CD4-positive, alpha-beta T cell (primary cell): ENCODE measurements around the gene HM13. TPM values are rescaled to one million over a fixed set of nuclear protein-coding genes. Genes with fewer than 3 reads are reported as not detected.
A peak's percentile ranks its signal among the peaks of the same experiment; 100 is the strongest.
"Not testable (repeated sequence)": the region's sequence is repeated elsewhere in the genome, so short reads cannot be mapped to it uniquely, and the experiment has no call there.

ENCODE experiments used
- ATAC-seq: fragments of 200-7000 bp; cut with Tn5 transposase; one replicate; pipeline ENCODE4 v1.10.0; 2022; ENCODE audit warnings: mild to moderate bottlenecking; ENCODE audit not compliant: poor library complexity
- CTCF ChIA-PET: fragments of 350-600 bp; sonication (Branson Sonifier 250); formaldehyde crosslinking; loops from one replicate; lab custom pipeline; 2021; ENCODE audit warnings: antibody characterized with exemption, inconsistent platforms; lab: Charles Lee
- POLR2A ChIA-PET: fragments of 350-600 bp; sonication (Branson Sonifier 250); formaldehyde crosslinking; loops from one replicate; lab custom pipeline; 2021; ENCODE audit warnings: antibody characterized with exemption, inconsistent platforms; lab: Charles Lee
- DNase-seq, 14 experiments: peaks; one replicate each; pipeline ENCODE4 v3.0.0-alpha.2; 2013 to 2020; ENCODE audit warnings: mixed read lengths in 2 of 14
- H3K27ac ChIP-seq, 2 donors: one replicate each; pipeline versions ENCODE4 v1.5.1 to v1.7.0; 2013; ENCODE audit warnings: low read length in 2 of 2, low read depth in 1 of 2, mild to moderate bottlenecking in 1 of 2
- H3K27me3 ChIP-seq, 2 experiments: 1 replicate in 1 of 2; 2 replicates in 1 of 2; pipeline versions ENCODE4 v1.6.1 to v1.7.0; 2013; ENCODE audit warnings: low read length in 2 of 2, control low read depth in 1 of 2, mild to moderate bottlenecking in 1 of 2, moderate library complexity in 1 of 2; ENCODE audit not compliant: insufficient read depth in 2 of 2, control insufficient read depth in 1 of 2
- H3K36me3 ChIP-seq: one replicate; pipeline ENCODE4 v1.6.1; 2013; ENCODE audit warnings: low read length, control low read depth; ENCODE audit not compliant: insufficient read depth
- H3K4me1 ChIP-seq: one replicate; pipeline ENCODE4 v1.6.1; 2013; ENCODE audit warnings: low read length, control low read depth; ENCODE audit not compliant: insufficient read depth
- H3K4me3 ChIP-seq: one replicate; pipeline ENCODE4 v1.5.1; 2013; ENCODE audit warnings: mild to moderate bottlenecking, low read length, moderate library complexity
- H3K9me3 ChIP-seq, 2 experiments: 1 replicate in 1 of 2; 2 replicates in 1 of 2; pipeline versions ENCODE4 v1.6.1 to v1.7.0; 2013; ENCODE audit warnings: low read length in 2 of 2, mild to moderate bottlenecking in 2 of 2, control low read depth in 1 of 2, moderate library complexity in 1 of 2; ENCODE audit not compliant: control insufficient read depth in 1 of 2, insufficient read depth in 1 of 2
- H3K27ac Mint-ChIP-seq: one replicate; pipeline ENCODE4 v1.8.0; 2020; ENCODE audit warnings: mixed read lengths
- H3K27me3 Mint-ChIP-seq: one replicate; pipeline ENCODE4 v1.8.0; 2021; ENCODE audit warnings: mixed read lengths
- H3K36me3 Mint-ChIP-seq: one replicate; pipeline ENCODE4 v1.8.0; 2021; ENCODE audit warnings: low read depth, mixed read lengths
- H3K4me1 Mint-ChIP-seq: one replicate; pipeline ENCODE4 v1.8.0; 2021; ENCODE audit warnings: low read depth, mixed read lengths
- H3K4me3 Mint-ChIP-seq: one replicate; pipeline ENCODE4 v1.8.0; 2020; ENCODE audit warnings: mild to moderate bottlenecking, mixed read lengths
- H3K9me3 Mint-ChIP-seq: one replicate; pipeline ENCODE4 v1.8.0; 2020; ENCODE audit warnings: mixed read lengths
- CTCF ChIP-seq: fragments of 200-600 bp; IDR thresholded peaks from one replicate; pipeline ENCODE4 v1.8.0; 2022; ENCODE audit warnings: antibody characterized with exemption, mild to moderate bottlenecking
- intact Hi-C, 2 experiments: fragments of 100-400 bp; cut with DNase I in 1 of 2; cut with micrococcal nuclease in 1 of 2; formaldehyde crosslinking; loops; one replicate each; pipeline versions ENCODE4 v1.15.1 to v1.9.0; 2023 to 2025; cut with DNase I, micrococcal nuclease
- polyA plus RNA-seq, 2 donors: library from polyadenylated mRNA; unstranded; fragments of 120-200 nt; gene quantifications; one replicate each; pipeline ENCODE4 v1.2.1, GENCODE V29; 2013
- total RNA-seq, 174 experiments: library from RNA in 2 of 174; stranded (reverse) in 2 of 174; gene quantifications; one replicate each; pipeline ENCODE4 v1.2.3 and lab custom pipeline; 2021 to 2026

Gene HM13
- 100 to 1,000 TPM in 1 of 2 experiments, 10 to 100 TPM in 1; 97.8 to 113 TPM for total RNA-seq
- polyA plus RNA-seq (2013, experiment 1 of 2): 75.2 TPM
- 83.1 TPM for polyA plus RNA-seq (2013, experiment 2 of 2)
- 52.9 to 182 (median 76.9) reads per million in 172 experiments for total RNA-seq (lab: John Stamatoyannopoulos, UW)

DNA sequence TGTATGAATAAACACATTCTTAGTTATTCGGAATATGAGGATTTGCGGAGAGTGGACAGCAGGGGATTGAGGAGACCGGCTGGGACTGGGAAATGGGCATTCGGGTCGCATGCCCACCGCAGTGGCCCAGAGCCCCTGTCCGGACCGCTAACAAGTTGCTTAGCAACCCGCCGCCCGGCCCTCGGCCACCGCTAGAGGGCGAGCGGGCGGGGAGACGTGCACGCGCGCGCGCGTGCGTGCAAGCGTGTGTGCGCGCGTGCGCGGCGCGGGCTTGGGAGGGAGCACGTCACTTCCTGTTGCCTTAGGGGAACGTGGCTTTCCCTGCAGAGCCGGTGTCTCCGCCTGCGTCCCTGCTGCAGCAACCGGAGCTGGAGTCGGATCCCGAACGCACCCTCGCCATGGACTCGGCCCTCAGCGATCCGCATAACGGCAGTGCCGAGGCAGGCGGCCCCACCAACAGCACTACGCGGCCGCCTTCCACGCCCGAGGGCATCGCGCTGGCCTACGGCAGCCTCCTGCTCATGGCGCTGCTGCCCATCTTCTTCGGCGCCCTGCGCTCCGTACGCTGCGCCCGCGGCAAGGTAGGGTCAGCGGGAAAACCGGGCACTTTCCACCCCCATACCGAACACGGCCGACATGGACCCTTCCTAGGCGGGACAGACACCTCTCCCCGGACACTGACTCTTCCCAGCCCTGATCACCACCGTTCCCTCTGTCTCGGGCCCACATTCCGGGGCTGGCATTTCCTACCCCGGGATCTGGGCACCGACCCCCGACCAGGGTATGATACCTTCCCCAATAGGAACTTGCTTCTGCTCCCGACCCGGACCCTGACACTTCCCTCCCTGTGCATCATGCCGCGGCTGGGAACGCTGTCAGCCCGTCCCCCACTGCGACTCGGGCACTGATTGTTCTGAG is at the start of gene HM13:
TSS of gene HM13 (plus strand) at position 289 of the 918 bp plus-strand sequence. CDS start at position 399, 110 bp downstream.
- Histone ChIP-seq H3K4me3 (peak within 1 kb of the TSS; percentile 99), H3K36me3 (peaks cover 5% of the 10 kb centered on the region), H3K27ac (peak within 1 kb of the TSS; percentile 37 to 69), H3K4me1 (peaks cover 46% of the 10 kb centered on the region), H3K9me3 (no peaks in the 10 kb centered on the region), H3K27me3 (no peaks in the 10 kb centered on the region)
- peaks cover 7% of the 10 kb centered on the region for H3K4me1 Mint-ChIP-seq
- TF ChIP-seq CTCF: peak; percentile 95
- no peak within 1 kb of the TSS for H3K27ac Mint-ChIP-seq
- H3K4me3 Mint-ChIP-seq: no peak within 1 kb of the TSS
- H3K27me3 Mint-ChIP-seq: no peaks in the 10 kb centered on the region
- H3K9me3 Mint-ChIP-seq: no peaks in the 10 kb centered on the region
- H3K36me3 Mint-ChIP-seq: peaks cover 7% of the 10 kb centered on the region
- DNase-seq: peak; percentile 81 to 96 (median 86)
- intact Hi-C loops: loop anchor here in 1 of 2 experiments (2.0 to 5.0 kb wide), 3 partner anchors 33 to 210 kb away; a partner anchor contains a TSS
- ChIA-PET POLR2A (interaction anchor here (1.4 kb wide), 1 partner anchor 58 kb away, joined by 4 read pairs; no protein-coding TSS in a partner anchor), CTCF (interaction anchor here (0.7 to 4.8 kb wide), 6 partner anchors 12 to 209 kb away, joined by 3 to 30 read pairs (median 4); partner anchors contain the start of gene ID1)
- ATAC-seq: peak; percentile 82

DNA sequence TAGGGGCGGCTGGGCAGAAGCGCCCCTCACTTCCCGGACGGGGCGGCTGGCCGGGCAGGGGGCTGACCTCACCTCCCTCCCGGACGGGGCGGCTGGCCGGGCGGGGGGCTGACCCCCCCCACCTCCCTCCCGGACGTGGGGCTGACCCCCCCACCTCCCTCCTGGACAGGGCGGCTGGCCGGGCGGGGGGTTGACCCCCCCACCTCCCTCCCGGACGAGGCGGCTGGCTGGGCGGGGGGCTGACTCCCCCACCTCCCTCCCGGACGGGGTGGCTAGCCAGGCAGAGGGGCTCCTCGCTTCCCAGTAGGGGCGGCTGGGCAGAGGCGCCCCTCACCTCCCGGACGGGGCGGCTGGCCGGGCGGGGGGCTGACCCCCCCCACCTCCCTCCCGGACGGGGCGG is 43.3 kb upstream of the HM13 start:
- H3K4me3 Mint-ChIP-seq, H3K27ac Mint-ChIP-seq, H3K36me3 ChIP-seq, CTCF ChIA-PET, H3K4me3 ChIP-seq, ATAC-seq, H3K4me1 ChIP-seq, POLR2A ChIA-PET, H3K4me1 Mint-ChIP-seq, H3K9me3 Mint-ChIP-seq, DNase-seq, H3K36me3 Mint-ChIP-seq, H3K27ac ChIP-seq, intact Hi-C loops: not testable (repeated sequence)
- peaks cover 35% of the 10 kb centered on the region for H3K27me3 Mint-ChIP-seq
- peaks cover 18 to 19% of the 10 kb centered on the region in 2 experiments for H3K27me3 ChIP-seq
- H3K9me3 ChIP-seq: peaks cover 0 to 12% of the 10 kb centered on the region in 2 experiments

DNA sequence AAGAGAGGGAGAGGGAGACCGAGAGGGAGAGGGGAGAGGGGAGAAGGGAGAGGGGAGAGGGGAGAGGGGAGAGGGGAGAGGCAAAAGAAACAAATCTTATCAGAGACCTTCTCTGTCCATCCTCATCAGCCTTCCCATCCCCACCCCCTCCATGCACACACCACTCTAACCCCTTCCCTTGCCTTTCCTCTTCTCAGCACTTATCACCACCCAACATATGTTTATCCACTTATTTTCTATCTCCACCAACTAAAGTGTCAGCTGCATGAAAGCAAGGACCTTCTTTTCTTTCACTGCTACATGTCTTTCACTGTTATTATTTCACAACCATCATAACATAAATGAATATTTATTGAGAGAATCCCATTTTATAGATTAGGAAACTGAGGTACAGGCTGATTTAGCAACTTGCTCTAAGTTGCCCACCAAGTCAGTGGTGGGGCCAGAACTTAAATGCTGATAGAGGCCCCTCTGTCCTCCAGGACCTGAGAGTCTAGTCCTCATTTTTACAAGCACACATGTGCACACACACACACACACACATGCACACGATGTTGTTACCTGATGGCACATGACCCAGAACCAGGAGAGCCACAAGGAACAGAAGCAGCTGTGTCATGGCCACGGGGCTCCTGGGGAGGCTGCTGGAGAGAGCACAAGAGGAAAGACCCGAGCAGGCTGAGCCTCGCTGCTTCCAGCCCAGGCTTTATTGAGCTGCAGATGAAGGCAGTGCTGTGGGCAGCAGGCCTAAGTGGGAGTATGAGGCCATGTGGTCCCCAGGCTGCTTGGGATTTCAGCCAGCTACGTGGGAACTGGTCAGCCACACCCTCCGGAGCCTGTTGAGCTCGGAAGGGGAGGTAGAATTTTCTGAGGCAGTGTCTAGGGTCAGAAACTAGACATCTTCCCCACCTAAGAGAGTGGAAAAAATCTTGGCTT is 41.6 kb upstream of the HM13 start:
- DNase-seq: no peak
- no peak overlapping the region for H3K4me3 Mint-ChIP-seq
- H3K36me3 ChIP-seq: no peaks in the 10 kb centered on the region
- intact Hi-C loops: no loop called here
- H3K4me1 ChIP-seq: peaks cover 8% of the 10 kb centered on the region
- H3K4me3 ChIP-seq: no peak overlapping the region
- no peaks in the 10 kb centered on the region for H3K4me1 Mint-ChIP-seq
- ChIA-PET CTCF (no interaction called here), POLR2A (no interaction called here)
- H3K27ac Mint-ChIP-seq: no peak overlapping the region
- no peaks in the 10 kb centered on the region for H3K36me3 Mint-ChIP-seq
- peaks cover 52% of the 10 kb centered on the region for H3K27me3 Mint-ChIP-seq
- no peak for ATAC-seq
- peaks cover 22 to 34% of the 10 kb centered on the region in 2 experiments for H3K27me3 ChIP-seq
- no peaks in the 10 kb centered on the region for H3K9me3 Mint-ChIP-seq
- no peak overlapping the region for H3K27ac ChIP-seq
- H3K9me3 ChIP-seq: peaks cover 0 to 17% of the 10 kb centered on the region in 2 experiments
- TF ChIP-seq CTCF: no peak
